ENCODE measurements around the gene ILRUN. TPM values are rescaled to one million over a fixed set of nuclear protein-coding genes. Genes with fewer than 3 reads are reported as not detected.
"Not testable (repeated sequence)": the region's sequence is repeated elsewhere in the genome, so short reads cannot be mapped to it uniquely, and the experiment has no call there.

The ILRUN gene
- polyA plus RNA-seq, 1 donor = 49.8 TPM

GRCh38 chr6:34667481-34668238 is 28.9 kb downstream of the ILRUN start:
- no peak for DNase-seq

GRCh38 chr6:34665019-34665418 is 31.5 kb downstream of the ILRUN start:
- no peak for DNase-seq

DNA sequence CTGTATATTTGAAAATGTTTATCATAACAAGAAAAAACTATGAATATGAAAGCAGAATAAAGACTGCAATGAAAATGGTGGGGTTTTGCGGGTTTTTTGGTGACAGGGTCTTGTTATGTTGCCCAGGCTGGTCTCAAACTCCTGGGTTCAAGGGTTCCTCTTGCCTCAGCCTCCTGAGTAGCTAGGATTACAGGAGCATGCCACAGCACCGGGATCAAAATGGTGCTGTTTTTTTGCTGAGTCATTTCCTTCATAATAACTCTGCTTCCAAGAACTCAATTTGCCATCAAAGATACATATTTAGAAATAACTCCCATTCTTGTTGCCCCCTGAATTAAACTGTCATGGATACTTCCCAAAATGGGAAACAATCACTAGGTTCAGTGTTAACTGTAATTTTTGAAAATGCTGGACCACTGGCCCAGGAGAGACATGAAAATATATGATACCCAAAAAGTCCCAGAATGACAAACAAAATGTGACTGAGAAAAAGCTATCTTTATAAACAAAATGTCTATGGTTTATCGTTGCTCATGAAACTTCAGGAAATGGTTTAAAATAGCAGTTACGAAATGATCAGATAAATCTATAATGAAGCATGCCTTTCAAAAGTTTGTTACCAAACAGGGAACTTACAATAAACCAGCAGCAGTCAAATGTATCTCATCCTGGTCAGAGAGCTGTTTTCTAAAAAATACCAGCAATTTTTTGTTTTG is 32.2 kb downstream of the ILRUN start:
- no peak for DNase-seq

DNA sequence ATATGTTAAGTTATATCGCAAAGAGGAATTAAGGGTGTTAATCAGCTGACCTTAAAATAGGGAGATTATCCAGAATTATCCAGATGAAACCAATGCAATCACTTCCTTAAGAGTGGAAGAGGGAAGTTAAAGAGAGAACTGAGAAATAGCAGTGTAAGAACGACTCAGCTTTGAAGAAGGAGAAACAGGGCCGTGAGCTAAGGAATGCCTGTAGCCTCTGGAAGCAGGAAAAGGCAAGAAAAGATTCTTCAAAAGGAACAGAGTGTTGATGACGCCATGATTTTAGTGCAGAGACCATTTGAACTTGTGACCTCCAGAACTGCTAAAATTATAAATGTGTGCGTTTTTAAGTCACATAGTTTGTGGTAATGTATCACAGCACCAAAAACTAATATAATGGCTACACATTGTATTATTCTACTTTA is 32.7 kb downstream of the ILRUN start:
- DNase-seq = no peak

GRCh38 chr6:34663371-34663770 is 33.2 kb downstream of the ILRUN start:
- DNase-seq = no peak

DNA sequence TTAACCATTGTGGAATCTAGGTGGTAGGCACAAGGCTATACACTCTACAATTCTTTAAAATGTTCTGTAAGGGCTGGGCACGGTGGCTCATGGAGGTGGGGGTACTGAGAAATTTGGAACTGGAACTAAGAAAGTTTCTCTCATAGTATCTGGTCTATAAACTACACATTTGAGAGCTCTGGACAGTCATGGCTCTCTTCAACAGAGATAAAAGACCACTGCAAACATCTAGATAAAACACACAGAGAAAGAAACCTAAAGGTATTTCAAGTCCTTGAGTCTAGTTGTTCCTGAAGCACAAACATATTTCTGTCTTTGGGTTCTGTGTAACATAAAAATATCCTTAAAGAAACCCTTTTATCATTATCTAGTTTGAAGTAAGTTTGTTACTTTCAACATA is 35.2 kb downstream of the ILRUN start:
- DNase-seq = no peak

DNA sequence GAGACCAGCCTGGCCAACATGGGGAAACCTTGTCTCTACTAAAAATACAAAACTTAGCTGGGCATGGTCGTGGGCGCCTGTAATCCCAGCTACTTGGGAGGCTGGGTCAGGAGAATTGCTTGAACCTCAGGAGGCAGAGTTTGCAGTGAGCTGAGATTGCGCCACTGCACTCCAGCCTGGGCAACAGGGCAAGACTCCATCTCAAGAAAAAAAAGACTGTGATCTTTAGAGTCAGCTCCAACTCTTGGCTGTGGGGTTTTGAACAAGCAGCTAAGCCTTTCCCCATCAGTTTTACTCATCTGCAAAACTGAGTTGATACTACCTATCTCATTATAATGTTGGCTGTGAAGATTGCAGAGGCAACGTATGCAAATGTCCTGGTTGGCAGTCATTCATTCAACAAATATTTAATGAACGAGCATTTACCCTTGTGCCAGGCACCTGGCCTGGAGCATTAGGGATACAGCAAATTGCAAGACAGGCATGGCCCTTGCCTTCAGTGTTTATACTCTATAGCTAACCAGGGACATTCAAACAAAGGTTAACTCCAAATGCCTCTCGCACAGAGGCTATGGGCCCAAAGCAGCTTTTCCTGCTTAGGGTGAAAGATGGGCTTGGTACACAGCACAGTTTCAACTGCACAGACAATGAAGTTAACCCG is 37.8 kb downstream of the ILRUN start:
- no peak for DNase-seq

GRCh38 chr6:34657979-34658480 is 38.5 kb downstream of the ILRUN start:
- DNase-seq = not testable (repeated sequence)

DNA sequence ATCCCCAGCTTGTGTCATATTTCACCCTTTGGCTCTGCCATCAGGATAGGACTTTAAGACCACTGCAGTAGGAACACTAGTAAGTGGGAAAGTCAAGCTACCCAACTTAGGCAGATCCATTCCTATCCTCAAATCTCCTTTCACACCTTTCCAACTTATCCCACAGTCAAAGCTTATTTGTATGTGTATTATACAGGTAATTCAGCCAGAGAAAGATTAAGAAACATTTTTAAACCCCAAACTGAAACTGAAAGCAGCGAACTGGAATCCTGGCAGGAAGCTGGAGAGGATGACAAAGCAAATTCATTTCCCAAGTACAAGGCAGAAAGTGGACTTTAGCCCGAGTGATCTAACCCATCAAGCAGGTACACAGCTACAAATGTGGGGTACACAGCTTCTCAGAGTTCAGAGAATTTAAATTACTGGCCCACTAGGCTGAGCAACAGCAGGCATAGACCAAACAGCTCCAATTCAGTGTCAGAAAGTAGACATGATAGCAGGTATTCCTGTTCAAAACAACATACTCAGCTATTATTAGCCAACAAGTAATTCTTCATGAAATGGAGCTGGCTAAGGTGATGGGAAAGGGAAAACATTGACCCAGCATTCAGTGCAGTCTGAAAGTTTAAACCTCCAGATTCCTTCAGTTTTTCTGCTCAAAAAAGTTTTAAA is 39.1 kb downstream of the ILRUN start:
- peak; percentile 53 for DNase-seq

DNA sequence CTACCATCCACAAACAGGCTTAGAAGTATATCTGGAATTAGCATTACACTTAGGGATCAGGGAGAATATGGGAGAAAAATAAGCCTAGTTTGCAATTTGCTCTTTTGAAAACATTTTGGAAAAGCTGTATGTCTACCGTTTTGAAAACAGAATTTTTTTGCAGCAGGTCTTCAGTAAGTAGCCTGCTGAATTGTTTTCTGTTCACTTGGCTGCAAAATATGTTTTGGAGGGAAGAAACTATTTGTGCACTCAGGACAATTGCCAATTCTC is 39.6 kb downstream of the ILRUN start:
- DNase-seq = no peak

- DNase-seq = no peak
Measured at GRCh38 chr6:34656378-34657036, 40.1 kb downstream of the ILRUN start.

DNA sequence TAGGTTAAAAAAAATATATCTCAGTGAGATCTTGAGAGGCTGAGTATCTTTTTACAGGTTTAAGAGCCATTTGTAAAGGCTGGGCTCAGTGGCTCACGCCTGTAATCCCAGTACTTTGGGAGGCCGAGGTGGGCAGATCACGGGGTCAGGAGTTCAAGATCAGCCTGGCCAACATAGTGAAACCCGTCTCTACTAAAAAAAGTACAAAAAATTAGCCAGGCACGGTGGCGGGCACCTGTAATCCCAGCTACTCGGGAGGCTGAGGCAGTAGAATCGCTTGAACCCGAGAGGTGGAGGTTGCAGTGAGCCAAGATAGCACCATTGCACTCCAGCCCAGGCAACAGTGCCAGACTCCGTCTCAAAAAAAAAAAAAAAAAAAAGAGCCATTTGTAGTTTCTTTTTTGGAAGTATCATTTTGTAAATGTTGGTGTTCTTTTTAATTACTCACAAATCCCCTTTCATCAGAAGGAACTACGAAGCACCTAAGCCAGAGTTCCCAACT is 40.6 kb downstream of the ILRUN start:
- not testable (repeated sequence) for DNase-seq

GRCh38 chr6:34654061-34654710 is 42.4 kb downstream of the ILRUN start:
- DNase-seq = no peak

- no peak for DNase-seq
Measured at GRCh38 chr6:34652263-34652662, 44.3 kb downstream of the ILRUN start.

DNA sequence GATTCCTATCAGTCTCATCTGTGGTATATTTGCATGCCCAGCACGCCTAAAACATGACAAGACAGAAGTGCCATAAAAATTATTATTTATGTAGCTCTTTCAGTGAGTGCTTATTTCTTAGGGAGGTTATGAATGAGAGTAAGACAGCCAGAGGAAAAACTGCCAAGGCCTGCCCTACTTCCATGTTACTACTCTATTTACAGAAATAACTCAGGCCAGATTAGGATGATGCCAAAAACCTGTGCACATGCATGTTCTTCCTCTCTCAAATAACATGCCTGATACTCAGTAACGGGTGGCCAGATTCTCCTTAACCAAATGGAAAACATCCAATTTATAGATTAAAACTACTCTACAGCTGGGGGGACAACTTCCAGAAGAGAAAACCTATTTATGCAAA is 45.7 kb downstream of the ILRUN start:
- DNase-seq = no peak

DNA sequence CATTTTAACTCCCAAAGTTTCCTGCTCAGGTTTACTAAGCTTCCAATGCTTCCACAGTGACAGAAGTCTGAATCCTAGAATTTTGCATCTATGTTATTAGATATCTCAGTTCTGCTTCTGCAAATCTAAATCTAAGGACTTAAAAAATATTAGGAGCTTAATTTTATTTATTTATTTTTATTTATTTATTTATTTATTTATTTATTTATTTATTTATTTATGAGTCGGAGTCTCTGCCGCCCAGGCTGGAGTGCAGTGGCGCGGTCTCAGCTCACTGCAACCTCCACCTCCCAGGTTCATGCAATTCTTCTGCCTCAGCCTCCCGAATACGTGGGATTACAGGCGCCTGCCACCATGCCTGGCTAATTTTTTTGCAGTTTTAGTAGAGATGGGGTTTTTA is 46.3 kb downstream of the ILRUN start:
- DNase-seq = not testable (repeated sequence)

DNA sequence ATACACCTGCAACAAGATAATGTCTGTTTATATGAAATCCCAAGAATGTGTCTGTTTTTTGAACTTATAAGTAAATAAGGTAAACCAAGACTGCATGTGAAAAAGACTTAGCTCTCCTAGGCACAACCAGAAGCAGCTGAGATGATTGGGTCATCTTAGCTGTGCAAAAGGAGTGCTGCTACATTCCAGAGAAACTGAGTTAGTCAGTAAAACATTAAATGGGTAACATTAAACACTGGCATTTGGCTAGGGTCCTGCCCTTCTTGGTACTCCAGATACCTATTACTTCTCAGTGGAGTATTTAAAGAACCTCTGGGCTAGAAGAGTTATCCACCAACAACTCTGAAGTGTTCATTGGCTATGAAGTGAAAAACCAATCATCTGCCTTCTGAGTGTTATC is 47.8 kb downstream of the ILRUN start:
- DNase-seq = no peak

Data from left kidney (tissue), 2 donors.